T-helper 17 cell (primary cell): ENCODE data around the gene RTL1. TPM values are rescaled to one million over a fixed set of nuclear protein-coding genes. Genes with fewer than 3 reads are reported as not detected.

Experiments used
- ATAC-seq: fragments of 150-1000 bp; cut with Tn5 transposase; 2 replicates; pipeline ENCODE4 v1.10.0; 2021; ENCODE audit warnings: mild to moderate bottlenecking, moderate library complexity
- DNase-seq, 3 donors: peaks; one replicate each; pipeline versions ENCODE4 v3.0.0 to v3.0.0-alpha.2; 2020 to 2021
- H3K9me3 ChIP-seq: one replicate; pipeline ENCODE4 v1.7.0; 2013; ENCODE audit warnings: low read length, mild to moderate bottlenecking; ENCODE audit not compliant: control insufficient read depth, poor library complexity, severe bottlenecking
- H3K27ac Mint-ChIP-seq: one replicate; pipeline ENCODE4 v1.8.0; 2022; ENCODE audit warnings: mild to moderate bottlenecking, moderate library complexity, mixed read lengths
- H3K27me3 Mint-ChIP-seq: one replicate; pipeline ENCODE4 v1.8.0; 2022; ENCODE audit warnings: mixed read lengths
- H3K36me3 Mint-ChIP-seq: one replicate; pipeline ENCODE4 v1.8.0; 2022; ENCODE audit warnings: low read depth, mixed read lengths
- H3K4me1 Mint-ChIP-seq: one replicate; pipeline ENCODE4 v1.8.0; 2022; ENCODE audit warnings: mild to moderate bottlenecking, mixed read lengths
- H3K4me3 Mint-ChIP-seq: one replicate; pipeline ENCODE4 v1.8.0; 2022; ENCODE audit warnings: mild to moderate bottlenecking, moderate library complexity, mixed read lengths
- total RNA-seq, 4 donors: library from RNA in 2 of 4; stranded (reverse) in 2 of 4; gene quantifications; one replicate each; pipeline ENCODE4 v1.2.3 and lab custom pipeline; 2022 to 2026

RTL1 gene
- total RNA-seq, 2 donors from 2014 or later, result not detected

DNA sequence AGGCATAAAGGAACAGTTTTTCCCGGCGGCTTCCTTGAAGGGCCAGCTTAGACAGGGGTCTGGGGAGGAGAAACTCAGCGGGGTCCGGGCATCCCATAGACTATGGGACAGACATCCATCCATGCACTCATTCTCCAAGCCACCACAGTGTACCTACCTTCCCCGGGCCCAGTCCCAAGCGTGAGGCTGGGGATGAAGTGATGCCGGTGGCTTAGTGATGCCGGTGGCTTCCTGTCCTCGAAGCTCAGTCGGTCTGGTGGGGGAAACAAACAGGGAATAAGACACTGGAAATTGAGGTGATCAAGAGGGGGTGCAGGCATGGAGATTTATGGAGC is 421 bp downstream of the RTL1 start:
- Mint-ChIP-seq H3K27ac (no peak overlapping the region), H3K27me3 (peaks cover 74% of the 10 kb centered on the region), H3K4me3 (no peak overlapping the region), H3K4me1 (peaks cover 4% of the 10 kb centered on the region), H3K36me3 (peaks cover 3% of the 10 kb centered on the region)
- DNase-seq, result no peak
- no peak for ATAC-seq
- H3K9me3 ChIP-seq, result no peaks in the 10 kb centered on the region

DNA sequence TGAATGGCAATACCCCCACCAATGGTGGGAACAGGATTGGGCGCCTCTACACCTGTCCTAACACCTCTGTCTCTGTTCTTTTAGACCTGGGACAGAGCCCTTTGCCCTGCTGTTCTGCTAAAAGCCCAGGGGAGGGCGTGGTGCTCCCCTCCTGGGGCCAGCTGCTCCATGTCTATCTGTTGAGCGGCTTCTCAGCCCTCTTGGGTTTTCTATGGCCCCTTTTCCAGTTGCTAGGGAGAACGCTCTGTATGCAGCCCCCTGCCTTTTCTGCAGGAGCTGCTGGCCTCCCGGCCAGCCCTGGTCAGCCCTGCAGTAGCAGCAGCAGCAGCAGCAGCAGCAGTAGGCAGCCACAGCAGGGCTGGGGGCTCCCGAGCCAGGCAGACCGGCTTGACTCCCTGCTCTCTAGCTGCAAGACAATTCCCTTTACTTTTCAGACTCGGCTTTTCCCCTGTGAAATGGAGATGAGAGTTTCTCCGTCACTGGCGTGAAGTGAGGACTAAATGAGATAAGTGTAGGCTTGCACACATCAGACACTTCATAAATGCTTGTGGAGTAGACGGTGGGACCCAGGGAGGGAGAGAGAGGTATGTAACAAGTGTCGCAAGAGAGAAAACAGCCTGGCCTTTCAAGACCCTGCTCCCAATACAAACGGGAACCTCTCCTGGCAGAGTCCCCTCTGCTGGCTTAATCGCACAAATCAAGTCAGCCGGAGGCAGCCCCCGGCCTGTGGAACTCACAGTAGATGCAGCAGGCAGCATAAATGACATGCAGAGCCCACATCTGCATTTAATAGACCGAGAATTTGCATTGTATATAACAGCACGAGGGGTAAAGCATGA is 1.0 kb downstream of the RTL1 start:
- H3K9me3 ChIP-seq, result no peaks in the 10 kb centered on the region
- H3K27ac Mint-ChIP-seq, result no peak overlapping the region
- H3K4me1 Mint-ChIP-seq, result peaks cover 4% of the 10 kb centered on the region
- H3K4me3 Mint-ChIP-seq, result no peak overlapping the region
- peaks cover 3% of the 10 kb centered on the region for H3K36me3 Mint-ChIP-seq
- no peak for ATAC-seq
- no peak for DNase-seq
- peaks cover 71% of the 10 kb centered on the region for H3K27me3 Mint-ChIP-seq

DNA sequence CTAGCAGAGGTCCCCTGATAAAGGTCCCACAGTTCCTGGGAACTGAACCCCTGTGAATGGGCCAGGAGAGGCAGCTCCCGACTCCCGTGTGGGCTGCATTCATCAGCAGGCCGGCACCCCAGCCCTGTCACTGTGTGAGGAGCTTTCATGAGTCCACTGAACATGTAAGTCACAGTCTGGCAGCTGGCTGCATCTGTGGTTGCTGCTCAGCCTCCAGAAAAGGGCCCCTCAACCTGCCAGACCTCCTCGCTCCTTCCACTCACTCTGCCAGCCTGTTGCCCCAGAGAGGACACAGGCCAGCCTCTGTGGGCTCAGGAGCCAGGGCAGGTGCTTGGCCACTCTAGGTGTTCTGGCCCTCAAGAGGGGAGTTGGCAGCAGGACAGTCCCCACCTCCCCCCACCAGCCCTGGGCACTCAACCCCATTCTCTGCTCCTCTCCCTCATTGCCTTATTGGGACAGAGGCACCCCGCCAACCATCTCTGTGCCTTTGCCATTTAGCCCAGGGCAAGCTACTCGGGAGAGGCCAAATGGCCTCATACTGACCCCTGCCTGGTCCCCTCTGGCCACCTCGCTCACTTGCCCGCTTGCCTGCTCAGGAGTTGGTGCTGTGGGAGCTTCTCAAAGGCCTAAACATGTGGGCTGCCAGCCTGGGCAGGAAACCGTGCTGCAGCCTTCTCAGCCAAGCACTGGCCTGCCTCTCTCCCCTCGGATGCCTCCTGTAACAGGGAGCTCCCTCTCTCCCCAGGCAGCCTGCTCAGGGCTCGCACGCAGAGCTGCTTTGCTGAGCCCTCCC is 1.9 kb downstream of the RTL1 start:
- H3K4me1 Mint-ChIP-seq, result peaks cover 4% of the 10 kb centered on the region
- no peak overlapping the region for H3K4me3 Mint-ChIP-seq
- H3K27me3 Mint-ChIP-seq, result peaks cover 67% of the 10 kb centered on the region
- H3K36me3 Mint-ChIP-seq, result peaks cover 3% of the 10 kb centered on the region
- H3K9me3 ChIP-seq, result no peaks in the 10 kb centered on the region
- DNase-seq (no peak), ATAC-seq (no peak)
- no peak overlapping the region for H3K27ac Mint-ChIP-seq

DNA sequence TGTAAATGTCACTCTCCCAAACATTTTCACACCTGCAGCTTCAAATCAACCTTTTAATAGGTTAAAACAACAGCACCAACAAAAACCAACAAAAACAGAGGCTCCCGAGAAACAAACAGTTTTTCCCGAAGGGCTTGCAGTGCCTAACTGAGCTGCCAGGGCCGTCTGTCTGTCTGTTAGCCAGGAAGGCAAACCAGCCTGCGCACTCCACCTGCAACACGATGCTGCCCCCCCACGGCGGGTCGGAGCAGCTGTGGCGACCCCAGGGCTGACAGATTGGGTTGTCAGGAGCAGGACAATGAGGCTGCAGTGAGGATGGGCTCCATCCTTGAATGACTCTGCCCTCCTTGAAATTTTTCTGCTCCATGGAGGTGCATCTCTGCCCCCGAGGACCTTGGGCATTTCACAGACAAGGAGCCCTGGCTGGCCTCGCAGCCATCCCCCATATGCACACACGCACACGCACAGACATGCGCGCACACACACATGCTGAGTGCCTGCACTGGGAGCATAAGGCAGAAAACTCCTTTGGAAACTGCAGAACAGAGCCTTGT is 2.6 kb downstream of the RTL1 start:
- ATAC-seq (no peak), DNase-seq (no peak)
- peaks cover 4% of the 10 kb centered on the region for H3K4me1 Mint-ChIP-seq
- no peak overlapping the region for H3K4me3 Mint-ChIP-seq
- no peak overlapping the region for H3K27ac Mint-ChIP-seq
- peaks cover 62% of the 10 kb centered on the region for H3K27me3 Mint-ChIP-seq
- H3K36me3 Mint-ChIP-seq, result peaks cover 3% of the 10 kb centered on the region
- H3K9me3 ChIP-seq, result no peaks in the 10 kb centered on the region

DNA sequence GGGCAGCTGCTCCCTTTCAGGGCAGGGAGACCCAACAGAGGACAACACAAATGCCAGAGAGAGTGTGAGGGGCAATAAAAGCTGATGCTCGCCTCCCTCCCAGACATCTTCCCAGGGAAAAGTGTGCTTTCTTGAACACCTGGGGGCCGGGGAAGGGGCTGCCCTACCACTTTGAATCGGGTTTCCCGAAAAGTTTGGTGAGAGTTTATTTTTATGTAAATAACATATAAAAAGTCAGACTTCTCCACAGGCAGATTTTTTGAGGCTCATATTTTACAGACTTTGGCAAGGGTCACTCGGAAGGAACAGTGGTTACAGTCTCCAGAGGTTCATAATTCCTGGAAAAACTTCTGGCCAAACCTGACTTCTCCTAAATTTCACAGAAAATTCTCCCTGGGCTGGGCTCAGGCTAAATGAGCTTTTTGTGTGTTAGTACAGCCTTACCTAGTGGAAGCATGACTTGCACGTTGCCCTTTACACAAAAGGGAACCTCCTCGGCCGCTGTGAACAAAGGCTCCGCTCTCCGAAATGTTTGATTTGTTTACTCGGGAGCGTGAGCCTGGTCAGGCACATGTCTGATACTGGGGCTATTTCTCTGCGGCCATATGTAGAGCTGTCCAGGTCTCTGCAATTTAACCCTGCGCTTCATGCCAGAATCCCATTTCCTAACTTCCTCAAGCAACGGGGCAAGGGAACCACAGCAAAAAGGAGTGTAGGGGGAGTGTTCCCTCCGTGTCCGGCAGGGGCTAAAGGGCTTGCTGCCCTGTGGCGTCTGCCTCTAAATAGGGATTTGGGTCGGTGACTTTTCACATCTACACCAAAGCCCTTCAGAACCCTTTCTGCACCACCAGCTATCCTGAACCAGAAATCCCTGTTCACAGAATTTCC is 3.4 kb downstream of the RTL1 start:
- Mint-ChIP-seq H3K27ac (no peak overlapping the region), H3K36me3 (peaks cover 3% of the 10 kb centered on the region), H3K27me3 (peaks cover 64% of the 10 kb centered on the region), H3K4me1 (peaks cover 2% of the 10 kb centered on the region), H3K4me3 (no peak overlapping the region)
- DNase-seq, result no peak
- no peak for ATAC-seq
- H3K9me3 ChIP-seq, result no peaks in the 10 kb centered on the region

GRCh38 chr14:100898935-100899883 is 4.3 kb downstream of the RTL1 start:
- no peaks in the 10 kb centered on the region for H3K9me3 ChIP-seq
- Mint-ChIP-seq H3K27ac (no peak overlapping the region), H3K36me3 (peaks cover 3% of the 10 kb centered on the region), H3K4me3 (no peak overlapping the region), H3K27me3 (peaks cover 74% of the 10 kb centered on the region), H3K4me1 (peaks cover 2% of the 10 kb centered on the region)
- DNase-seq (no peak), ATAC-seq (no peak)

- no peak for ATAC-seq
- no peak overlapping the region for H3K4me3 Mint-ChIP-seq
These were observed 5.1 kb downstream of the RTL1 start for GRCh38 chr14:100898465-100898864.

GRCh38 chr14:100896369-100897060 is 7.0 kb downstream of the RTL1 start:
- peaks cover 77% of the 10 kb centered on the region for H3K27me3 Mint-ChIP-seq
- no peak overlapping the region for H3K4me3 Mint-ChIP-seq
- ATAC-seq, result no peak
- H3K36me3 Mint-ChIP-seq, result no peaks in the 10 kb centered on the region
- no peak overlapping the region for H3K27ac Mint-ChIP-seq
- DNase-seq, result no peak
- H3K9me3 ChIP-seq, result no peaks in the 10 kb centered on the region
- no peaks in the 10 kb centered on the region for H3K4me1 Mint-ChIP-seq

More at GRCh38 chr14:100898465-100898864, 5.1 kb downstream of the RTL1 start:
- no peaks in the 10 kb centered on the region for H3K9me3 ChIP-seq
- no peak overlapping the region for H3K27ac Mint-ChIP-seq
- no peak for DNase-seq
- peaks cover 2% of the 10 kb centered on the region for H3K4me1 Mint-ChIP-seq
- H3K36me3 Mint-ChIP-seq, result peaks cover 3% of the 10 kb centered on the region
- H3K27me3 Mint-ChIP-seq, result peaks cover 75% of the 10 kb centered on the region

DNA sequence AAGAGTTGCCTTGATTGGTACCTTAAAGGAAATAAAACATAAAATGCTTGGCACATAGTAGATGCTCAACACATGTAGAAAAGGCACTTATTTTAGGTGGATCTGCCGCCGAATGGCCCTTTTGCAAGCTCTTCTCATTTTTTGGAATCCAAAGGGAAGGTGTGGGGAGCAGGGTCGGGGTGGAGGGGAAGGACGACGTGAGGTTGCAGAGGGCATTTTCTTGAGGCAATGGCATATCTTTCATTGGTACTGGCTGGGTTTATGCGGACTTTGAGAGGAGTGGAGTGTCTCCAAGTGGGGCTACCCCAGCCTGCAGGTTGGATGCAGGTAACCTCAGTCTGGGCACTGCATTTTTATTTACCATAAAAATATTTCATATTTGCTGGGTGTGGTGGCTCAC is 8.1 kb downstream of the RTL1 start:
- Mint-ChIP-seq H3K4me1 (no peaks in the 10 kb centered on the region), H3K4me3 (no peak overlapping the region), H3K27me3 (peaks cover 75% of the 10 kb centered on the region), H3K27ac (no peak overlapping the region), H3K36me3 (no peaks in the 10 kb centered on the region)
- DNase-seq (no peak), ATAC-seq (no peak)
- H3K9me3 ChIP-seq, result no peaks in the 10 kb centered on the region

DNA sequence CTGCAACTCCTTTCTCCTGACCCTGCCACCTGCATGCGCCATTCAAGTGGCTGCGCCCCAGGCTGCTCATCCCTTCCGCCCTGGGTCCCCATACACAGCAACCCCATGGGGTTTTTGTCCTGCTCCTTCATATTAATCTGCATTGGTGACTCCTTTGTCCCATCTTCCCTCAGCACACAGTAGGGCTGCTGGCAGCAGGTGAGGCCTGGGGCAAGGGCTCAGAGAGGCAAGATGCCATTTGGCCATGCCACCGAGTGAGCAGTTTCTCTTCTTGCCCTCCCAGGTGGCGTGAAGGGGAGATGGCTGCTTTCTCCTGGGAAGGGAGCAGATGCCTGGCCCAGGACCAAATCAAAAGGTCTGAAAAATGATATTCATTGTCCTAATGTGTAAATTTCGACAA is 9.1 kb downstream of the RTL1 start:
- DNase-seq, result no peak
- Mint-ChIP-seq H3K27me3 (peaks cover 69% of the 10 kb centered on the region), H3K27ac (no peak overlapping the region), H3K4me3 (no peak overlapping the region), H3K4me1 (no peaks in the 10 kb centered on the region), H3K36me3 (no peaks in the 10 kb centered on the region)
- no peaks in the 10 kb centered on the region for H3K9me3 ChIP-seq
- no peak for ATAC-seq

- ATAC-seq (no peak), DNase-seq (no peak)
- Mint-ChIP-seq H3K4me3 (no peak overlapping the region), H3K27me3 (peaks cover 69% of the 10 kb centered on the region), H3K27ac (no peak overlapping the region), H3K36me3 (no peaks in the 10 kb centered on the region), H3K4me1 (no peaks in the 10 kb centered on the region)
- no peaks in the 10 kb centered on the region for H3K9me3 ChIP-seq
These were observed 9.8 kb downstream of the RTL1 start for GRCh38 chr14:100893760-100894159.

DNA sequence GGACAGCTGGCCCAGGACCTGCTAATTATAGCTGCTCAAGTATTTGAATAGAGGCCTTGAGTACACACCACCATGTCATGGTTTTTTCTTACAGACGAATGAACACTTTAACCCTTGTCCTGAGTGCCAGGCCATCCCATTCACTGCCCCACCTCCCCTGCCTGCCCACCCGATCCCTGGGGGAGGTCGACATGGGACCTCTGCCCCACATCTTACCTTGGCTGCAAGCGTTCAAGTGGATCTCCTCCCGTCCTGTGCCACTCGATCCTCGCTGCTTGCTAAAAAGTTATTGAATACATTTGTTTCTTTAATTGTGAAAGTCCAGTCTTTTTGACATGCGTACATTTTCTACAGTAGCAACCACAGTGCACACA is 10.3 kb downstream of the RTL1 start:
- ATAC-seq (no peak), DNase-seq (no peak)
- Mint-ChIP-seq H3K36me3 (no peaks in the 10 kb centered on the region), H3K4me1 (no peaks in the 10 kb centered on the region), H3K27me3 (peaks cover 68% of the 10 kb centered on the region), H3K27ac (no peak overlapping the region), H3K4me3 (no peak overlapping the region)
- no peaks in the 10 kb centered on the region for H3K9me3 ChIP-seq
